ENCODE measurements around the gene CADPS2. TPM values are rescaled to one million over a fixed set of nuclear protein-coding genes. Genes with fewer than 3 reads are reported as not detected.

CADPS2 gene
- total and polyA plus RNA-seq, 2 of the 8 experiments (the other 6 are each of a cell fraction or from before 2014, with no cell fraction given): 8.9 to 22.3 TPM

DNA sequence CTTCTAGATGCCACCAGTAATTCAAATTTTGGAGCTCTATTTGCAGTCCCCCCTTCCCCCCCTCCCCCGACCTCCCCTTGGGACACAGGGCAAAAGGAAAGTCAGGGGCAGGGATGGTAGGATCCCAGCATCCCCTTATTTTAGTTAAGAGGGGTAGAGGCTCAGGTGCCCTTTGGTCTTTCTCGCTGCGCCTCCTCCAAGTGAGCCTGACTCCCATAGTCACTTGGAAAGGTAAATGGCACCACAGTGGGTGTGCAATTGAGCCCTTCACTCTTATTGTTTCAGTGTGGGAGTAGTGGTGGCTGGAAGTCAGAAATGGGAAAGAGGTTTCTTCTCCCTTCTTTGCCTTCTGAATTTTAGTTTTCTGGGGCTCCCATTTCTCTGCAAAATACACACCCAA lies 573.5 kb downstream of the CADPS2 start (continued):
- TF ChIP-seq, protein P1, sequence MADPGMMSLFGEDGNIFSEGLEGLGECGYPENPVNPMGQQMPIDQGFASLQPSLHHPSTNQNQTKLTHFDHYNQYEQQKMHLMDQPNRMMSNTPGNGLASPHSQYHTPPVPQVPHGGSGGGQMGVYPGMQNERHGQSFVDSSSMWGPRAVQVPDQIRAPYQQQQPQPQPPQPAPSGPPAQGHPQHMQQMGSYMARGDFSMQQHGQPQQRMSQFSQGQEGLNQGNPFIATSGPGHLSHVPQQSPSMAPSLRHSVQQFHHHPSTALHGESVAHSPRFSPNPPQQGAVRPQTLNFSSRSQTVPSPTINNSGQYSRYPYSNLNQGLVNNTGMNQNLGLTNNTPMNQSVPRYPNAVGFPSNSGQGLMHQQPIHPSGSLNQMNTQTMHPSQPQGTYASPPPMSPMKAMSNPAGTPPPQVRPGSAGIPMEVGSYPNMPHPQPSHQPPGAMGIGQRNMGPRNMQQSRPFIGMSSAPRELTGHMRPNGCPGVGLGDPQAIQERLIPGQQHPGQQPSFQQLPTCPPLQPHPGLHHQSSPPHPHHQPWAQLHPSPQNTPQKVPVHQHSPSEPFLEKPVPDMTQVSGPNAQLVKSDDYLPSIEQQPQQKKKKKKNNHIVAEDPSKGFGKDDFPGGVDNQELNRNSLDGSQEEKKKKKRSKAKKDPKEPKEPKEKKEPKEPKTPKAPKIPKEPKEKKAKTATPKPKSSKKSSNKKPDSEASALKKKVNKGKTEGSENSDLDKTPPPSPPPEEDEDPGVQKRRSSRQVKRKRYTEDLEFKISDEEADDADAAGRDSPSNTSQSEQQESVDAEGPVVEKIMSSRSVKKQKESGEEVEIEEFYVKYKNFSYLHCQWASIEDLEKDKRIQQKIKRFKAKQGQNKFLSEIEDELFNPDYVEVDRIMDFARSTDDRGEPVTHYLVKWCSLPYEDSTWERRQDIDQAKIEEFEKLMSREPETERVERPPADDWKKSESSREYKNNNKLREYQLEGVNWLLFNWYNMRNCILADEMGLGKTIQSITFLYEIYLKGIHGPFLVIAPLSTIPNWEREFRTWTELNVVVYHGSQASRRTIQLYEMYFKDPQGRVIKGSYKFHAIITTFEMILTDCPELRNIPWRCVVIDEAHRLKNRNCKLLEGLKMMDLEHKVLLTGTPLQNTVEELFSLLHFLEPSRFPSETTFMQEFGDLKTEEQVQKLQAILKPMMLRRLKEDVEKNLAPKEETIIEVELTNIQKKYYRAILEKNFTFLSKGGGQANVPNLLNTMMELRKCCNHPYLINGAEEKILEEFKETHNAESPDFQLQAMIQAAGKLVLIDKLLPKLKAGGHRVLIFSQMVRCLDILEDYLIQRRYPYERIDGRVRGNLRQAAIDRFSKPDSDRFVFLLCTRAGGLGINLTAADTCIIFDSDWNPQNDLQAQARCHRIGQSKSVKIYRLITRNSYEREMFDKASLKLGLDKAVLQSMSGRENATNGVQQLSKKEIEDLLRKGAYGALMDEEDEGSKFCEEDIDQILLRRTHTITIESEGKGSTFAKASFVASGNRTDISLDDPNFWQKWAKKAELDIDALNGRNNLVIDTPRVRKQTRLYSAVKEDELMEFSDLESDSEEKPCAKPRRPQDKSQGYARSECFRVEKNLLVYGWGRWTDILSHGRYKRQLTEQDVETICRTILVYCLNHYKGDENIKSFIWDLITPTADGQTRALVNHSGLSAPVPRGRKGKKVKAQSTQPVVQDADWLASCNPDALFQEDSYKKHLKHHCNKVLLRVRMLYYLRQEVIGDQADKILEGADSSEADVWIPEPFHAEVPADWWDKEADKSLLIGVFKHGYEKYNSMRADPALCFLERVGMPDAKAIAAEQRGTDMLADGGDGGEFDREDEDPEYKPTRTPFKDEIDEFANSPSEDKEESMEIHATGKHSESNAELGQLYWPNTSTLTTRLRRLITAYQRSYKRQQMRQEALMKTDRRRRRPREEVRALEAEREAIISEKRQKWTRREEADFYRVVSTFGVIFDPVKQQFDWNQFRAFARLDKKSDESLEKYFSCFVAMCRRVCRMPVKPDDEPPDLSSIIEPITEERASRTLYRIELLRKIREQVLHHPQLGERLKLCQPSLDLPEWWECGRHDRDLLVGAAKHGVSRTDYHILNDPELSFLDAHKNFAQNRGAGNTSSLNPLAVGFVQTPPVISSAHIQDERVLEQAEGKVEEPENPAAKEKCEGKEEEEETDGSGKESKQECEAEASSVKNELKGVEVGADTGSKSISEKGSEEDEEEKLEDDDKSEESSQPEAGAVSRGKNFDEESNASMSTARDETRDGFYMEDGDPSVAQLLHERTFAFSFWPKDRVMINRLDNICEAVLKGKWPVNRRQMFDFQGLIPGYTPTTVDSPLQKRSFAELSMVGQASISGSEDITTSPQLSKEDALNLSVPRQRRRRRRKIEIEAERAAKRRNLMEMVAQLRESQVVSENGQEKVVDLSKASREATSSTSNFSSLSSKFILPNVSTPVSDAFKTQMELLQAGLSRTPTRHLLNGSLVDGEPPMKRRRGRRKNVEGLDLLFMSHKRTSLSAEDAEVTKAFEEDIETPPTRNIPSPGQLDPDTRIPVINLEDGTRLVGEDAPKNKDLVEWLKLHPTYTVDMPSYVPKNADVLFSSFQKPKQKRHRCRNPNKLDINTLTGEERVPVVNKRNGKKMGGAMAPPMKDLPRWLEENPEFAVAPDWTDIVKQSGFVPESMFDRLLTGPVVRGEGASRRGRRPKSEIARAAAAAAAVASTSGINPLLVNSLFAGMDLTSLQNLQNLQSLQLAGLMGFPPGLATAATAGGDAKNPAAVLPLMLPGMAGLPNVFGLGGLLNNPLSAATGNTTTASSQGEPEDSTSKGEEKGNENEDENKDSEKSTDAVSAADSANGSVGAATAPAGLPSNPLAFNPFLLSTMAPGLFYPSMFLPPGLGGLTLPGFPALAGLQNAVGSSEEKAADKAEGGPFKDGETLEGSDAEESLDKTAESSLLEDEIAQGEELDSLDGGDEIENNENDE (IDR thresholded peaks at IDR 0.05; ENCODE audit: insufficient replicate concordance, low read length): no peak
- TF ChIP-seq, protein P2, sequence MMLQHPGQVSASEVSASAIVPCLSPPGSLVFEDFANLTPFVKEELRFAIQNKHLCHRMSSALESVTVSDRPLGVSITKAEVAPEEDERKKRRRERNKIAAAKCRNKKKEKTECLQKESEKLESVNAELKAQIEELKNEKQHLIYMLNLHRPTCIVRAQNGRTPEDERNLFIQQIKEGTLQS (IDR thresholded peaks at IDR 0.05; ENCODE audit: insufficient read depth, low read depth, low read length): no peak
- TF ChIP-seq RXRA (IDR thresholded peaks at IDR 0.05; ENCODE audit: insufficient read depth, low read depth, low read length): no peak

Measured in H1 (cell line).